ENCODE measurements around the gene ARL5C.

ARL5C gene

DNA sequence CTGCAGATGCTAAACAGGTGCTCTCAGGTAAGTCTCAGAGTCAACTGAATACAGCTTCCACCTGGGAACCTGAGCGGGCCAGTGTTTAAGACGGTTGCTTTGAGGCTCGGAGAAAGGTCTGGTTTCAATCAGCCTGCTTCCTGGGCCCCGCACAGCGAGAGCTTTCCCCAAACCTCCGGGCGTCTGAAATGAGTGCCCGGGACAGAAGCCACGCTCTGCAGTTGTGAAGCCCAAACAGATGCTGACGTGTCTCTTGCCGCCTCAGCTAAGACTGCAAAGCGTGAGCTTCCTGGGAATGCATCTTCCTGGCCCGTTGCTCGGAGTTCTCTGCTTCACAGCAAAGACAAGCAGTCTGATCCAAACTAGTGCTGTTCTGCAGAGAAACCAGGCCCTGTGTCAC lies 51.2 kb downstream of the ARL5C start:
- H3K36me3 ChIP-seq (ENCODE audit: insufficient read depth, low read length) = no peaks in the 10 kb centered on the region
- peaks cover 13% of the 10 kb centered on the region for H3K4me1 ChIP-seq (ENCODE audit: insufficient read depth, low read length)
- peak overlapping the region; percentile 50 for H3K27ac ChIP-seq (ENCODE audit: low read depth, low read length)
- no peaks in the 10 kb centered on the region for H3K27me3 ChIP-seq (ENCODE audit: control insufficient read depth in 1 of 2, insufficient read depth in 2 of 2, low read length in 2 of 2)
- no peaks in the 10 kb centered on the region for H3K9me3 ChIP-seq (ENCODE audit: low read length)
- H3K4me3 ChIP-seq (ENCODE audit: low read depth in 1 of 2, low read length in 2 of 2) = peak overlapping the region in 1 of 2 donors; percentile 0
- H3K9ac ChIP-seq (ENCODE audit: low read length) = peak overlapping the region; percentile 2

DNA sequence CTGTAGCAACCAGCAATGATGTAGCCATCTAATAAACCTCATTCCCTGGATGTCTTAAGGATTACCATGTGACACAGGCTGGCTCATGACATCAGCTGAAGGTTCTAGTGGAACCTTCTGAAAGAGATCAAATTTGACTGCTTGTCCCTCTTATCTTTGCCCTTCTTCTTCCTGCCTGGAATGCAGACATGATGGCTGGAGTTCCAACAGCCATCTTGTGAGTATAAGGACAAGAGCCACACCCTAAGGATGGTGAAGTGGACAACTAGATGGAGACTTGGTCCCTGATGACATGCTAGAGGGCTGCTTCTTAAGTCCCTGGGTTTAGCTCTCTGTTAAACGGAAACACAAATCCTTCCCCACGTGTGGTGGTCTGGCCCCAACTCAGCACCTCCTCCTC lies 52.1 kb downstream of the ARL5C start:
- Histone ChIP-seq H3K36me3 (ENCODE audit: insufficient read depth, low read length) (no peaks in the 10 kb centered on the region), H3K4me1 (ENCODE audit: insufficient read depth, low read length) (peaks cover 13% of the 10 kb centered on the region), H3K4me3 (ENCODE audit: low read depth in 1 of 2, low read length in 2 of 2) (no peak overlapping the region), H3K27me3 (ENCODE audit: control insufficient read depth in 1 of 2, insufficient read depth in 2 of 2, low read length in 2 of 2) (no peaks in the 10 kb centered on the region), H3K27ac (ENCODE audit: low read depth, low read length) (no peak overlapping the region), H3K9me3 (ENCODE audit: low read length) (no peaks in the 10 kb centered on the region), H3K9ac (ENCODE audit: low read length) (no peak overlapping the region)

DNA sequence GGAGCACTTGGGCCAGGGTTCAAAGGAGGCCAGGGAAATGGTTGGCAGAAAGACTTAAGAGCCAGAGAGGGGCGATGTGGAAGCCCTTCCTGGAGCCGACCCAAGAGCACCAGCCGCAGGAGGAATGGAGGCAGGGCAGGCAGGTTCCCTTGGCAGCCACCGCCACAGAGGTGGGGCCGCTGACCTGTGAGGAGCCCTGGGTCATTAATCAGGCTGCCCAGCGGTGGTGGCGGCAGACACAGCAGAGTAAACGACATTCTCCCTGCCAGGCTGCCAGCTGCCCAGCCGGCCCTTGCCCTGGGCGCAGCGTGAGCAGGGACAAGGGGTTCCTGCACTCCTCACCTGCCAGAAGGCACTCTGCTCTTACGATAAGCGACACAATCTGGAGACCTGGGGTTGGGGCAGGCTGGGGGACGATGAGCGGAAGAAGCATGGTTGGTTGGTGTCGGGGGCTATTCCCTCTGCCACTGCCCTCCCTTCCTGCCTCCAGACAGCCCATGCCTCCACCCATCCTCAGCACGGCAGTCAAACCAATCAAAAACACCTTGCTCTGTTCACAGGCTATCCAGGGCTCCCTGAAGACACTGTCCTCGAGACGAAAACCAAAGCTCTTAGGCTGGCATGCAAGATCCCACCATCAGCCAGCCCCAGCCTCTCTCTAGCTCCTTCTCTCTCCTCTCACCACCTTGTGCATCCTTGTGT lies 55.4 kb downstream of the ARL5C start:
- Histone ChIP-seq H3K36me3 (ENCODE audit: insufficient read depth, low read length) (no peaks in the 10 kb centered on the region), H3K4me3 (ENCODE audit: low read depth in 1 of 2, low read length in 2 of 2) (no peak overlapping the region), H3K27me3 (ENCODE audit: control insufficient read depth in 1 of 2, insufficient read depth in 2 of 2, low read length in 2 of 2) (no peaks in the 10 kb centered on the region), H3K9me3 (ENCODE audit: low read length) (no peaks in the 10 kb centered on the region), H3K4me1 (ENCODE audit: insufficient read depth, low read length) (peaks cover 10% of the 10 kb centered on the region), H3K9ac (ENCODE audit: low read length) (no peak overlapping the region), H3K27ac (ENCODE audit: low read depth, low read length) (no peak overlapping the region)

DNA sequence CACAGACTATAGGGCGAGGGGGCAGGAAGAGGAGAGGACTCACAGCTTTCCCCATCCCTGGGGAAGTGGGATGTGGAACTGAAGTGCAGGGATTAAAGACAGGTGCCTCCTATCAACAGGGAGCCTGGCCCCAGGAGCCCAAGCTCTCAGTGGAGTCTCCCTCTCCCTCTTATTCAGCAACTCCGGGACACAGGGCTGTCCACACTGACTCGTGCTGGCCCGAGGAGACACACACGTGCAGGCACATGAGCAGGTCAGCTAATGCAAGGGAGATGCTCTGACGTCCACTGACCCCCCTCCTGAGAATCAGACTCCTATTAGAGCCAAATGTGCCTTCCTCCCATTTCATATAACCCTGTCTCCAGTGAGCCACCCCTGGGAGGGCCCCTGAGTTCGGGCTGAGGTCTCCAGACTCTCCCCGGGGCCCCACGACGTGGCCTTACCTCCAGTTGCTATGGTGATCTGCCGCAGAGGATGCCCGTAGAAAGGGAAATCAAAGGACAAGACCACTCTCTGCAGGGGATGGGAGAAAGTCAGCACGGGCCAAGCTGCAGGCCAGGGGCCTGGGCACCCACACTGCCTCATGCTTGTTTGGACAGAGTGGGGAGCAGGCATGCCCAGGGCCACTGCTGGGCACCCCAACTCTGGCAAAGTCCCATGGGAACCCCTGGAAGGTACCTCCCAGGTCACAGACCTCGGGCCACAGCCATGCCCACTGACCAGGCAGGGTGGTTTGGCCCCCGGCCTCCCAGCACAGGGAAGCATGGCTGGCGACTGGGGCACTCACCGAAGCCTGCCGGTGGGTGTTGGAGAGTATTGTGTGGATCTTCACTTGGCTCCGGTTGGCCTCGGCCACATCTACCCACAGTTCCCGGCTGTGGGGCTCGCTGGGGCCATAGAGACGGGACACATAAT lies 57.2 kb downstream of the ARL5C start:
- H3K4me3 ChIP-seq (ENCODE audit: low read depth in 1 of 2, low read length in 2 of 2) = no peak overlapping the region

DNA sequence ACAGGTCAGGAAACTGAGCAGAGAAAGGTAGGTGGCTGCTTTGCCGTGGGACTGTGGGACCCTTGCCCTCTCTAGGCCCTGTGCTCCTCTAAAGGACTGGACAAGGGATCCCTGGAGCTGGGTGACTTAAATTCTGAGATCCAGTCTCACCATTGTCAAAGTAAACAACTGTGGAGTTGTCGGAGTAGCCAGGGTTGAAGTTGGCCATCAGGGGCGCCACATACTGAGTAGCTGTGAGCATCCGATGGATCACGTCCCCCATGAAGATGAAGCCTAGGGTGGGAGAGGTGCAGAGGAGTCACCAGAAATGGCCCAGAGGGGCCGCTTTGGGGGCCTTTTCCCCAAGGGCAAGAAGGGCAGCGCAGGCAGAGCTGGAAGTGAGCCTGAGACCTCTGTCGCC lies 58.0 kb downstream of the ARL5C start:
- no peaks in the 10 kb centered on the region for H3K9me3 ChIP-seq (ENCODE audit: low read length)

More for the DNA sequence above, 57.2 kb downstream of the ARL5C start:
- H3K36me3 ChIP-seq (ENCODE audit: insufficient read depth, low read length) = no peaks in the 10 kb centered on the region
- no peaks in the 10 kb centered on the region for H3K27me3 ChIP-seq (ENCODE audit: control insufficient read depth in 1 of 2, insufficient read depth in 2 of 2, low read length in 2 of 2)
- H3K4me1 ChIP-seq (ENCODE audit: insufficient read depth, low read length) = no peaks in the 10 kb centered on the region
- no peak overlapping the region for H3K27ac ChIP-seq (ENCODE audit: low read depth, low read length)
- H3K9ac ChIP-seq (ENCODE audit: low read length) = no peak overlapping the region
- no peaks in the 10 kb centered on the region for H3K9me3 ChIP-seq (ENCODE audit: low read length)

DNA sequence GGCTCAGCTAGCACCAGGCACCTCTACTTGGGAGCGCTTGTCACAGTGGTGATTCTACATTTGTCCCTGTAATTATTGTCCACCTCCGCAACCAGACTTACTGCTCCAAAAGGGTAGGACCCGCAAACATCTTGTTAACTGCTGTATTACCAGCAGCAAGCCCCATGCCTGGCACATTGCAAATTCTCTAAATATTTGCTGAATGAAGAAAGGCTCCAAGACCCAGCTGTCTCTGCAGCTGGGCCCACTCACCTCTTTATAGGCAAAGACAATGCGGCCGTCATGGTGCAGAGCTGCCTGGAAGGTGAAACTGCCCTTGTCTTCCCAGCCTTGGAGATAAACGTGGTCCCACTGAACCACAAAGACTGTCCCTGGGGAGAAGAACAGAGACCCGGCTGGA lies 58.8 kb downstream of the ARL5C start:
- H3K4me3 ChIP-seq (ENCODE audit: low read depth in 1 of 2, low read length in 2 of 2) = no peak overlapping the region
- no peaks in the 10 kb centered on the region for H3K27me3 ChIP-seq (ENCODE audit: control insufficient read depth in 1 of 2, insufficient read depth in 2 of 2, low read length in 2 of 2)
- no peaks in the 10 kb centered on the region for H3K36me3 ChIP-seq (ENCODE audit: insufficient read depth, low read length)
- no peaks in the 10 kb centered on the region for H3K4me1 ChIP-seq (ENCODE audit: insufficient read depth, low read length)
- H3K27ac ChIP-seq (ENCODE audit: low read depth, low read length) = no peak overlapping the region
- H3K9ac ChIP-seq (ENCODE audit: low read length) = no peak overlapping the region
- no peaks in the 10 kb centered on the region for H3K9me3 ChIP-seq (ENCODE audit: low read length)

More for the DNA sequence above, 58.0 kb downstream of the ARL5C start:
- Histone ChIP-seq H3K27ac (ENCODE audit: low read depth, low read length) (no peak overlapping the region), H3K27me3 (ENCODE audit: control insufficient read depth in 1 of 2, insufficient read depth in 2 of 2, low read length in 2 of 2) (no peaks in the 10 kb centered on the region), H3K9ac (ENCODE audit: low read length) (no peak overlapping the region), H3K36me3 (ENCODE audit: insufficient read depth, low read length) (no peaks in the 10 kb centered on the region), H3K4me1 (ENCODE audit: insufficient read depth, low read length) (no peaks in the 10 kb centered on the region), H3K4me3 (ENCODE audit: low read depth in 1 of 2, low read length in 2 of 2) (no peak overlapping the region)

All from muscle layer of colon (tissue), 2 donors.